ENCODE results near the gene MBD4.
"Not testable (repeated sequence)": the region's sequence is repeated elsewhere in the genome, so short reads cannot be mapped to it uniquely, and the experiment has no call there.

The MBD4 gene

DNA sequence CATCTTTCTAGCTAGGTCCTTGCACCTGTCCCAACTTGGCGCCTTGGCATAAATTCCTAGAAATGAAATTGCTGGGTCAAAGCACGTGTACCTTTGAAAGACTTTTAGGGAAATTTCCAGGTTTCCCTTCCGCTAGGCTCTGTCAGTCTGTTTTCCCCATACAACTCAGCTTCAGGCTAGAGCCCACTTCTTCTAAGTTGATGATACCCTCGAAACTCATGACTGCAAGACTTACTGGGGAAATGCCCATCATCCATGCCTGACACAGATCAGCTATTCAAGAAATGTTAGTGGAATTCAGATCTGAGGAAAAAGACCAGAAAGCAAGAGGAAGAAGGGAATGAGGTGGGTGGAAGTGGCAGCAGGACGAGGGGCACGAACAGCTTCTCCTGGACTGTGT lies 45.4 kb upstream of the MBD4 start:
- H3K9me3 ChIP-seq (ENCODE audit: control extremely low read depth in 1 of 5, control insufficient read depth in 4 of 5, insufficient read depth in 2 of 5, low read depth in 1 of 5, low read length in 4 of 5); POLR2A ChIA-PET; H3K4me1 ChIP-seq (ENCODE audit: control extremely low read depth in 1 of 4, control insufficient read depth in 4 of 4, insufficient read depth in 4 of 4, low read length in 3 of 4); H3K4me3 ChIP-seq (ENCODE audit: control insufficient read depth in 1 of 7, extremely low read depth in 1 of 7, insufficient read depth in 4 of 7, low read depth in 2 of 7, low read length in 6 of 7); H3K27me3 ChIP-seq (replicated peaks in 2 of 5; ENCODE audit: control insufficient read depth in 4 of 5, insufficient read depth in 5 of 5, low read length in 4 of 5); H3K27ac ChIP-seq (ENCODE audit: insufficient read depth in 1 of 2, low read depth in 1 of 2, low read length in 2 of 2, poor library complexity in 1 of 2, severe bottlenecking in 2 of 2); DNase-seq: not testable (repeated sequence)
- H3K36me3 ChIP-seq (ENCODE audit: control insufficient read depth in 4 of 4, insufficient read depth in 4 of 4, low read length in 3 of 4): peaks cover 5 to 58% (median 25%) of the 10 kb centered on the region in 4 experiments
- CTCF ChIA-PET: interaction anchor here (1.1 kb wide), 1 partner anchor 21 kb away, joined by 3 read pairs; no protein-coding TSS in a partner anchor
- WGBS (ENCODE audit: insufficient coverage): 89% methylated on average over 4 of the region's 6 CpGs

DNA sequence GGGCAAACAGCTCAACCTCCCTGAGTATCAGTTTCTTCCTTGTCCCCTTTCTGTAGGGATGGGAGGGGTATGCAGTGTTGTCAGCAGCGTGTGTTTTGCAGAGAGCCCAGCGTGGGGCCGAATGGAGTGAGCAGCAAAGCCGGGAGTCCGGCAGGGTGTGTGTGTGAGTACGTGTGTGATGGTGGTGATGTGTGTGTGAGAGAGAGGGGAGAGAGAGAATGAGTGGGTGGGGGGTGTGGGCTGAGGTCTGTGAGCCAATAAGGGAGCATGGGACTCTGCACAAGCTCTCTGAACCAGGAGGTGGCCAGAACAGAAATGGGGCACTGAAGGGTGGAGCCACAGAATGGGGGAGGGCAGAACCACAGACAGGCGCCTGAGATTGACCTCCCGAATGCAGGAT lies 44.1 kb upstream of the MBD4 start:
- H3K4me1 ChIP-seq (ENCODE audit: control extremely low read depth in 1 of 4, control insufficient read depth in 4 of 4, insufficient read depth in 4 of 4, low read length in 3 of 4): no peaks in the 10 kb centered on the region
- no peak overlapping the region for H3K27ac ChIP-seq (ENCODE audit: insufficient read depth in 1 of 2, low read depth in 1 of 2, low read length in 2 of 2, poor library complexity in 1 of 2, severe bottlenecking in 2 of 2)
- no peak for DNase-seq
- H3K9me3 ChIP-seq (ENCODE audit: control extremely low read depth in 1 of 5, control insufficient read depth in 4 of 5, insufficient read depth in 2 of 5, low read depth in 1 of 5, low read length in 4 of 5): no peaks in the 10 kb centered on the region
- peaks cover 5 to 64% (median 30%) of the 10 kb centered on the region in 4 experiments for H3K36me3 ChIP-seq (ENCODE audit: control insufficient read depth in 4 of 4, insufficient read depth in 4 of 4, low read length in 3 of 4)
- 99% methylated on average over 7 of the region's 8 CpGs for WGBS (ENCODE audit: insufficient coverage)
- H3K4me3 ChIP-seq (ENCODE audit: control insufficient read depth in 1 of 7, extremely low read depth in 1 of 7, insufficient read depth in 4 of 7, low read depth in 2 of 7, low read length in 6 of 7): no peak overlapping the region
- ChIA-PET CTCF (no interaction called here), POLR2A (no interaction called here)
- no peaks in the 10 kb centered on the region for H3K27me3 ChIP-seq (replicated peaks in 2 of 5; ENCODE audit: control insufficient read depth in 4 of 5, insufficient read depth in 5 of 5, low read length in 4 of 5)

DNA sequence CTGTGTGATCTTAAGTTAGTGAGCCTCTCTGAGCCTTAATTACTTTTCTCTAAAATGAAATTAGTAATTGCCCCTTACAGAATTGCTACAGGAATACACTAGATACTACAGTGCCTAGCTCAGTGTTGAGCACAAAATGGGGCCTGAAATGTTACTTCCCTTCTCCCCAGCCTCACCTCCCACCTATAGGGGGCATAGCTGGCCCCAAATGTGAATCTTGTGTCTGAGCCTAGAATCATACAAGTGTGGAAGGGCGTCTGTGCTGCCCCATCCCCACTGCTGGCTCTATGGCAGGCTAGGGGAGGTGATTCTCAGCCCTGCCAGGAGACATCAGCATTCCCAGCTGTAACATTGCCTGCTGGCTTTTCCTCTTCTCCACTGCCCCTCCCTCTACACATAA lies 43.0 kb upstream of the MBD4 start:
- Histone ChIP-seq H3K9me3 (ENCODE audit: control extremely low read depth in 1 of 5, control insufficient read depth in 4 of 5, insufficient read depth in 2 of 5, low read depth in 1 of 5, low read length in 4 of 5) (no peaks in the 10 kb centered on the region), H3K4me3 (ENCODE audit: control insufficient read depth in 1 of 7, extremely low read depth in 1 of 7, insufficient read depth in 4 of 7, low read depth in 2 of 7, low read length in 6 of 7) (no peak overlapping the region), H3K27ac (ENCODE audit: insufficient read depth in 1 of 2, low read depth in 1 of 2, low read length in 2 of 2, poor library complexity in 1 of 2, severe bottlenecking in 2 of 2) (no peak overlapping the region), H3K27me3 (replicated peaks in 2 of 5; ENCODE audit: control insufficient read depth in 4 of 5, insufficient read depth in 5 of 5, low read length in 4 of 5) (no peaks in the 10 kb centered on the region), H3K4me1 (ENCODE audit: control extremely low read depth in 1 of 4, control insufficient read depth in 4 of 4, insufficient read depth in 4 of 4, low read length in 3 of 4) (no peaks in the 10 kb centered on the region), H3K36me3 (ENCODE audit: control insufficient read depth in 4 of 4, insufficient read depth in 4 of 4, low read length in 3 of 4) (peaks cover 5 to 74% (median 32%) of the 10 kb centered on the region in 4 experiments)
- no CpG with 5 or more reads among the region's 1 CpG for WGBS (ENCODE audit: insufficient coverage)
- CTCF ChIA-PET: interaction anchor here (1.0 to 1.2 kb wide), 2 partner anchors 11 to 327 kb away, joined by 3 to 4 read pairs; no protein-coding TSS in a partner anchor
- POLR2A ChIA-PET: no interaction called here
- DNase-seq: peak in 1 of 3 donors; percentile 9

DNA sequence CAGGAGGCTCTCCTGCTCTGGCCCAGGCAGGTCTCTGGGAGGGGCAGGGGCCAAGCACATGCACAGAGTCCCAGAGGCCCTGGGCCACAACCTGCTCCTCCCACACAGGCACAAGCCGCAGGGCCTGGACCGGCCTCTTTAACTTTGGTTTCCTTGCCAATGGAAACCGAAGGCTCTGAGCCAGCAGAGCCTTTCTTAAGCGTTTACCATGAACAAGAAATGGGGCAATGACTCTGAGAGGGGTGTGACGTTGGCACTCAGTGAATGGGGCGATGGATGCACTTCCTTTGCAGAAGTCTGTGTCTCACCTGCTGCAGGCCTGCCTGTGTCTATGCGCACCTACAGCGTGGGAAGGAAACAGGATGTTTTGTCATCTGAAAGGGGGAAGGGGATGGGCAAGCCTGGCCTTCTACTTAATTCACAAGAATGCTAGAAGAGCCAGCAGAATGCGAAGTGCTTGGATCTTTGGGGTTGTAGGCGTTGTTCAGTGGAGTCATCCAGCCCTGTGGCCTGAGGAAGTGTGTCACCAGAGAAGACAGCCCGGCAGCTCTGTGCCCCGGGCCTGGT lies 42.1 kb upstream of the MBD4 start:
- Histone ChIP-seq H3K36me3 (ENCODE audit: control insufficient read depth in 4 of 4, insufficient read depth in 4 of 4, low read length in 3 of 4) (peaks cover 5 to 80% (median 39%) of the 10 kb centered on the region in 4 experiments), H3K4me3 (ENCODE audit: control insufficient read depth in 1 of 7, extremely low read depth in 1 of 7, insufficient read depth in 4 of 7, low read depth in 2 of 7, low read length in 6 of 7) (no peak overlapping the region), H3K27ac (ENCODE audit: insufficient read depth in 1 of 2, low read depth in 1 of 2, low read length in 2 of 2, poor library complexity in 1 of 2, severe bottlenecking in 2 of 2) (no peak overlapping the region), H3K4me1 (ENCODE audit: control extremely low read depth in 1 of 4, control insufficient read depth in 4 of 4, insufficient read depth in 4 of 4, low read length in 3 of 4) (no peaks in the 10 kb centered on the region), H3K27me3 (replicated peaks in 2 of 5; ENCODE audit: control insufficient read depth in 4 of 5, insufficient read depth in 5 of 5, low read length in 4 of 5) (no peaks in the 10 kb centered on the region), H3K9me3 (ENCODE audit: control extremely low read depth in 1 of 5, control insufficient read depth in 4 of 5, insufficient read depth in 2 of 5, low read depth in 1 of 5, low read length in 4 of 5) (no peaks in the 10 kb centered on the region)
- POLR2A ChIA-PET: no interaction called here
- CTCF ChIA-PET: interaction anchor here (1.2 kb wide), 1 partner anchor 328 kb away, joined by 3 read pairs; no protein-coding TSS in a partner anchor
- no peak for DNase-seq
- WGBS (ENCODE audit: insufficient coverage): 97% methylated on average over 11 of the region's 12 CpGs

DNA sequence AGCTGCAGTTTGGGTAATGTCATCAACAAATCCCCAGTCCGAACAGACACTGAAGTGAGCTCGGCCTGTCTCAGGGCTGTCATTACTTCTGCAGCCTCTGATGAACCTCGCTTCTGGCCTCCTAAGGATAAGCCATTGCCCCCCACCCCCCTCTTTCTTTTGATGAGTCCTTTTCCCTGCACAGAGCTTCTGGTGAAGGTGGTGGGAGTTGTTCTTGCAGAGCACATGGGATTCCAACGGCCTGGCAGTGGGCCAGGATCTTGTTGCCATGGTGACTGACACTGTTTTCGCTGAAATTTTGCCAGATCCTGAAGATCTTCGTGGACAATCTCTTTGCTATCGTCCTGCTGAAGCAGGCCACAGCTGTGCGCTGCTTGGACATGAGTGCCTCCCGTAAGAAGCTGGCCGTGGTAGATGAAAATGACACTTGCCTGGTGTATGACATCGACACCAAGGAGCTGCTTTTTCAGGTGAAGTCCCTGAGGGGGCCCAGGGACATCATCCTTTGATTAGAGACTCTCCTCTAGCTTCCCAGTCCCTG lies 41.5 kb upstream of the MBD4 start:
- H3K27me3 ChIP-seq (replicated peaks in 2 of 5; ENCODE audit: control insufficient read depth in 4 of 5, insufficient read depth in 5 of 5, low read length in 4 of 5); H3K27ac ChIP-seq (ENCODE audit: insufficient read depth in 1 of 2, low read depth in 1 of 2, low read length in 2 of 2, poor library complexity in 1 of 2, severe bottlenecking in 2 of 2); DNase-seq; H3K9me3 ChIP-seq (ENCODE audit: control extremely low read depth in 1 of 5, control insufficient read depth in 4 of 5, insufficient read depth in 2 of 5, low read depth in 1 of 5, low read length in 4 of 5); H3K4me3 ChIP-seq (ENCODE audit: control insufficient read depth in 1 of 7, extremely low read depth in 1 of 7, insufficient read depth in 4 of 7, low read depth in 2 of 7, low read length in 6 of 7); POLR2A ChIA-PET; H3K4me1 ChIP-seq (ENCODE audit: control extremely low read depth in 1 of 4, control insufficient read depth in 4 of 4, insufficient read depth in 4 of 4, low read length in 3 of 4): not testable (repeated sequence)
- CTCF ChIA-PET: interaction anchor here (1.3 kb wide), 1 partner anchor 9 kb away, joined by 5 read pairs; no protein-coding TSS in a partner anchor
- 95% methylated on average over 2 of the region's 11 CpGs for WGBS (ENCODE audit: insufficient coverage)
- peaks cover 5 to 81% (median 43%) of the 10 kb centered on the region in 4 experiments for H3K36me3 ChIP-seq (ENCODE audit: control insufficient read depth in 4 of 4, insufficient read depth in 4 of 4, low read length in 3 of 4)

DNA sequence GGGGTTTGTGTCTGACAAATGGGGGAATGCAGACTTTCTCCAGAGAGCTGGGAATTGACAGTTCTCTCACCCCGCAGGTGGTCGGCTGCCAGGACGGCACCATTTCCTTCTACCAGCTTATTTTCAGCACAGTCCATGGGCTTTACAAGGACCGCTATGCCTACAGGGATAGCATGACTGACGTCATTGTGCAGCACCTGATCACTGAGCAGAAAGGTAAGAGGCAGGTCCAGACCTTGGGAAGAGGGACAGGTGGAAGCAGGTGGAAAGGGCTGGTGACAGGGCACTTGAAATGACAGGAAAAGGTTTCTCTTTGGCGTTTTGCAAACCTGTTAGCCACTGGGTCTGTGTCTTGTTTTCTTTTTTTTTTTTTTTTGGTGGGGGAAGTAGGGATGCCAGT lies 36.8 kb upstream of the MBD4 start:
- Histone ChIP-seq H3K9me3 (ENCODE audit: control extremely low read depth in 1 of 5, control insufficient read depth in 4 of 5, insufficient read depth in 2 of 5, low read depth in 1 of 5, low read length in 4 of 5) (no peaks in the 10 kb centered on the region), H3K4me1 (ENCODE audit: control extremely low read depth in 1 of 4, control insufficient read depth in 4 of 4, insufficient read depth in 4 of 4, low read length in 3 of 4) (no peaks in the 10 kb centered on the region), H3K27ac (ENCODE audit: insufficient read depth in 1 of 2, low read depth in 1 of 2, low read length in 2 of 2, poor library complexity in 1 of 2, severe bottlenecking in 2 of 2) (no peak overlapping the region), H3K27me3 (replicated peaks in 2 of 5; ENCODE audit: control insufficient read depth in 4 of 5, insufficient read depth in 5 of 5, low read length in 4 of 5) (no peaks in the 10 kb centered on the region), H3K4me3 (ENCODE audit: control insufficient read depth in 1 of 7, extremely low read depth in 1 of 7, insufficient read depth in 4 of 7, low read depth in 2 of 7, low read length in 6 of 7) (no peak overlapping the region), H3K36me3 (ENCODE audit: control insufficient read depth in 4 of 4, insufficient read depth in 4 of 4, low read length in 3 of 4) (peaks cover 10 to 67% (median 39%) of the 10 kb centered on the region in 4 experiments)
- 92% methylated on average over 6 of the region's 6 CpGs for WGBS (ENCODE audit: insufficient coverage)
- ChIA-PET POLR2A (no interaction called here), CTCF (interaction anchor here (0.6 to 3.7 kb wide), 3 partner anchors 10 to 388 kb away, joined by 5 to 15 read pairs (median 8); no protein-coding TSS in a partner anchor)
- DNase-seq: no peak

DNA sequence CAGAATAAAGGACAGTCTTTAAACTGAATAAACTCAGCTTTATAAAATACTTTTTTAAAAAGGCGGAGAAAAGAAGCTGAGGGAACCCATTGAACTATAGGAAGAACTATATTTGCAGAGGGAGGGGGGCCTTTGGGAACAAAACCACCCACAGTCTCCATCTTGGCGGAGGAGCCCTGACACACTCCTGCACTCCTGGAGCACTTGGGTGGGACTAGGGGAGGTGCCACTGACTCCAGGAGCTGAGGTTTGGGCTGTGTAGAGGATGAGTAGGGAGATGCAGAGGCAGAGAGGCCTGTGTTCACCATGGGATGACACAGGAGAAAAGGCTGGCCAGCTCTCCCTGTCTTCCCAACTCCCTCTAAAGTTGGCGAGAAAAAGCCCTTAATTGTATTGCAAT lies 36.1 kb upstream of the MBD4 start:
- no peak for DNase-seq
- no peak overlapping the region for H3K27ac ChIP-seq (ENCODE audit: insufficient read depth in 1 of 2, low read depth in 1 of 2, low read length in 2 of 2, poor library complexity in 1 of 2, severe bottlenecking in 2 of 2)
- H3K4me1 ChIP-seq (ENCODE audit: control extremely low read depth in 1 of 4, control insufficient read depth in 4 of 4, insufficient read depth in 4 of 4, low read length in 3 of 4): no peaks in the 10 kb centered on the region
- CTCF ChIA-PET: interaction anchor here (1.5 to 3.7 kb wide), 3 partner anchors 11 to 92 kb away, joined by 4 to 15 read pairs (median 8); no protein-coding TSS in a partner anchor
- no peaks in the 10 kb centered on the region for H3K27me3 ChIP-seq (replicated peaks in 2 of 5; ENCODE audit: control insufficient read depth in 4 of 5, insufficient read depth in 5 of 5, low read length in 4 of 5)
- POLR2A ChIA-PET: interaction anchor here (0.8 kb wide), 1 partner anchor 34 kb away, joined by 3 read pairs; no protein-coding TSS in a partner anchor
- H3K36me3 ChIP-seq (ENCODE audit: control insufficient read depth in 4 of 4, insufficient read depth in 4 of 4, low read length in 3 of 4): peaks cover 10 to 71% (median 37%) of the 10 kb centered on the region in 4 experiments
- WGBS (ENCODE audit: insufficient coverage): 100% methylated on average over 1 of the region's 3 CpGs
- H3K4me3 ChIP-seq (ENCODE audit: control insufficient read depth in 1 of 7, extremely low read depth in 1 of 7, insufficient read depth in 4 of 7, low read depth in 2 of 7, low read length in 6 of 7): no peak overlapping the region
- H3K9me3 ChIP-seq (ENCODE audit: control extremely low read depth in 1 of 5, control insufficient read depth in 4 of 5, insufficient read depth in 2 of 5, low read depth in 1 of 5, low read length in 4 of 5): no peaks in the 10 kb centered on the region
